Uterus (tissue), 2 donors: Measurements from ENCODE around the gene ARVCF.

Source experiments
- POLR2A ChIP-seq, 2 donors: fragments of 450-650 bp; IDR thresholded peaks; one replicate each; pipeline ENCODE4 v1.6.1; 2016; ENCODE audit warnings: antibody characterized with exemption in 2 of 2, mild to moderate bottlenecking in 1 of 2, moderate library complexity in 1 of 2
- TF ChIP-seq, protein P1 (sequence below), 4 experiments: fragments of 200-600 bp in 2 of 4; fragments of 450-650 bp in 2 of 4; sonication (generic) in 2 of 4; IDR thresholded peaks; one replicate each; pipeline ENCODE4 v1.5.1; 2016 to 2019; ENCODE audit warnings: antibody characterized with exemption in 4 of 4, mild to moderate bottlenecking in 2 of 4, moderate library complexity in 1 of 4

- no peak for TF ChIP-seq POLR2A (IDR thresholded peaks at IDR 0.05)
- TF ChIP-seq, protein P1, sequence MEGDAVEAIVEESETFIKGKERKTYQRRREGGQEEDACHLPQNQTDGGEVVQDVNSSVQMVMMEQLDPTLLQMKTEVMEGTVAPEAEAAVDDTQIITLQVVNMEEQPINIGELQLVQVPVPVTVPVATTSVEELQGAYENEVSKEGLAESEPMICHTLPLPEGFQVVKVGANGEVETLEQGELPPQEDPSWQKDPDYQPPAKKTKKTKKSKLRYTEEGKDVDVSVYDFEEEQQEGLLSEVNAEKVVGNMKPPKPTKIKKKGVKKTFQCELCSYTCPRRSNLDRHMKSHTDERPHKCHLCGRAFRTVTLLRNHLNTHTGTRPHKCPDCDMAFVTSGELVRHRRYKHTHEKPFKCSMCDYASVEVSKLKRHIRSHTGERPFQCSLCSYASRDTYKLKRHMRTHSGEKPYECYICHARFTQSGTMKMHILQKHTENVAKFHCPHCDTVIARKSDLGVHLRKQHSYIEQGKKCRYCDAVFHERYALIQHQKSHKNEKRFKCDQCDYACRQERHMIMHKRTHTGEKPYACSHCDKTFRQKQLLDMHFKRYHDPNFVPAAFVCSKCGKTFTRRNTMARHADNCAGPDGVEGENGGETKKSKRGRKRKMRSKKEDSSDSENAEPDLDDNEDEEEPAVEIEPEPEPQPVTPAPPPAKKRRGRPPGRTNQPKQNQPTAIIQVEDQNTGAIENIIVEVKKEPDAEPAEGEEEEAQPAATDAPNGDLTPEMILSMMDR (IDR thresholded peaks at IDR 0.05), result no peak
Measured at GRCh38 chr22:19966908-19967750, 49.5 kb downstream of the ARVCF start.
